ENCODE results near the gene PRKAB1. TPM values are rescaled to one million over a fixed set of nuclear protein-coding genes. Genes with fewer than 3 reads are reported as not detected.

The PRKAB1 gene
- total and polyA plus RNA-seq, 9 of the 15 experiments (the other 6 are each of a cell fraction or from before 2014, with no cell fraction given) = 32.6 to 94.2 (median 63.8) TPM

DNA sequence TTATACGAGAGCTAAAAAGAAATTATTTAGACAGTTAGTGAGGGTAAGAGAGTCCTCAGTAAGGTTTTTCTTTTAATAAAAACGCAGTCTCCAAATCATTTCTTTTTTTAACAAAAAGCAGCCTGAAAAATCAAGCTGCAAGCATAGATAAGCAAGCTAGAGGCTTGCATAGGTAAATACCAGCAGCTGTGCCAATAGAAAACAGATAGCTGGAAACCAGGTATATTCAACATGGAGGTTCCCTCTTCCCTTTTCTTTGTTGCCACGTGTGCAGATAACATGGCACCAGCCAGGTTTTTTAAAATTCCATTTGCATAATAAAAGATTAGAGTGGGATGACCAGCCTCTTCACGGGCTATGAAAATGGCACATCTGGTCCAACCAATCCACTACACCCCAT lies 6.1 kb upstream of the PRKAB1 start (continued):
- TF ChIP-seq BCLAF1 (IDR thresholded peaks at IDR 0.05; ENCODE audit: borderline replicate concordance in 1 of 2, control insufficient read depth in 1 of 2, low read depth in 2 of 2, low read length in 1 of 2) = no peak
- no peak for TF ChIP-seq ATF7 (IDR thresholded peaks at IDR 0.05)
- TF ChIP-seq SMAD4 (CRISPR knock-in tag; conservative IDR thresholded peaks at IDR 0.05) = no peak
- no peak for TF ChIP-seq ZNF778 (CRISPR knock-in tag; IDR thresholded peaks at IDR 0.05)
- no peak for TF ChIP-seq WHSC1 (IDR thresholded peaks at IDR 0.05; ENCODE audit: low read length)
- no peak for TF ChIP-seq REST (IDR thresholded peaks at IDR 0.05; ENCODE audit: borderline replicate concordance)
- TF ChIP-seq REST (CRISPR knock-in tag; IDR thresholded peaks at IDR 0.05; ENCODE audit: low read depth) = no peak
- no peak for TF ChIP-seq GATAD2A (IDR thresholded peaks at IDR 0.05)
- TF ChIP-seq GABPB2 (CRISPR knock-in tag; conservative IDR thresholded peaks at IDR 0.05) = no peak
- no peak for TF ChIP-seq ZNF277 (CRISPR knock-in tag; IDR thresholded peaks at IDR 0.05; ENCODE audit: borderline replicate concordance)
- TF ChIP-seq, protein P1, sequence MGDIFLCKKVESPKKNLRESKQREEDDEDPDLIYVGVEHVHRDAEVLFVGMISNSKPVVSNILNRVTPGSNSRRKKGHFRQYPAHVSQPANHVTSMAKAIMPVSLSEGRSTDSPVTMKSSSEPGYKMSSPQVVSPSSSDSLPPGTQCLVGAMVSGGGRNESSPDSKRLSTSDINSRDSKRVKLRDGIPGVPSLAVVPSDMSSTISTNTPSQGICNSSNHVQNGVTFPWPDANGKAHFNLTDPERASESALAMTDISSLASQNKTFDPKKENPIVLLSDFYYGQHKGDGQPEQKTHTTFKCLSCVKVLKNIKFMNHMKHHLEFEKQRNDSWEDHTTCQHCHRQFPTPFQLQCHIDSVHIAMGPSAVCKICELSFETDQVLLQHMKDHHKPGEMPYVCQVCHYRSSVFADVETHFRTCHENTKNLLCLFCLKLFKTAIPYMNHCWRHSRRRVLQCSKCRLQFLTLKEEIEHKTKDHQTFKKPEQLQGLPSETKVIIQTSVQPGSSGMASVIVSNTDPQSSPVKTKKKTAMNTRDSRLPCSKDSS (IDR thresholded peaks at IDR 0.05; ENCODE audit: low read depth, partially characterized antibody) = no peak
- TF ChIP-seq FOXJ2 (tag; IDR thresholded peaks at IDR 0.05) = no peak

All from K562 (cell line).